GM19035 (cell line): Measurements from ENCODE around the gene CYP4F8.

Experiments used
- ATAC-seq: cut with Tn5 transposase; IDR thresholded peaks from one replicate; pipeline ENCODE4 v1.9.1; 2021; ENCODE audit not compliant: unreplicated experiment

CYP4F8 gene

DNA sequence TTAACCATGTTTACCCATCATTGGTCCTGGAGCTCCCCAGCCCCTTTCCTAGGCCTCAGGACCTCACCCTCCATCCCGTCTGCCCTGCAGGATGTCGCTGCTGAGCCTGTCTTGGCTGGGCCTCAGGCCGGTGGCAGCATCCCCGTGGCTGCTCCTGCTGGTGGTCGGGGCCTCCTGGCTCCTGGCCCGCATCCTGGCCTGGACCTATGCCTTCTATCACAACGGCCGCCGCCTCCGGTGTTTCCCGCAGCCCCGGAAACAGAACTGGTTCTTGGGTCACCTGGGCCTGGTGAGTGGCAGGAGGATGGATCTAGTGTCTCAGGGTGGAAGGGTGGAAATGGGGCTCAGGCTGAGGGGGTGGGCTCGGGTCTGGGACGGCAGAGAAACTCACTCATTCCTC is 508 bp downstream of the CYP4F8 start:
- ATAC-seq: no peak

DNA sequence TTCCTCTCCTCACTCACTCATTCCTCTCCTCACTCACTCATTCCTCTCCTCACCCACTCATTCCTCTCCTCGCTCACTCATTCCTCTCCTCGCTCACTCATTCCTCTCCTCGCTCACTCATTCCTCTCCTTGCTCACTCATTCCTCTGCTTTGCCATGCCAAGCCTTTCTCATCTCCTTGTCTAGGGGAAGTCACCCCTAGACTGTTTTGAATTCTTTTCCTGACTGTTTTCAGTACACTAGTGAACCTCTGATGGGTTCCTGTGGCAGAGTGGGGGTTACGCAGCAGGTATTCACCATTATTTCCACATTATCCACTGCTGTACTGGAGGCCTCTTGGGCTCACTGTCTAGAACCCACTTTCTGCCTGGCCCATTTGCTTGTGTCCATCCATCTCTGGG is 1.2 kb downstream of the CYP4F8 start:
- no peak for ATAC-seq

DNA sequence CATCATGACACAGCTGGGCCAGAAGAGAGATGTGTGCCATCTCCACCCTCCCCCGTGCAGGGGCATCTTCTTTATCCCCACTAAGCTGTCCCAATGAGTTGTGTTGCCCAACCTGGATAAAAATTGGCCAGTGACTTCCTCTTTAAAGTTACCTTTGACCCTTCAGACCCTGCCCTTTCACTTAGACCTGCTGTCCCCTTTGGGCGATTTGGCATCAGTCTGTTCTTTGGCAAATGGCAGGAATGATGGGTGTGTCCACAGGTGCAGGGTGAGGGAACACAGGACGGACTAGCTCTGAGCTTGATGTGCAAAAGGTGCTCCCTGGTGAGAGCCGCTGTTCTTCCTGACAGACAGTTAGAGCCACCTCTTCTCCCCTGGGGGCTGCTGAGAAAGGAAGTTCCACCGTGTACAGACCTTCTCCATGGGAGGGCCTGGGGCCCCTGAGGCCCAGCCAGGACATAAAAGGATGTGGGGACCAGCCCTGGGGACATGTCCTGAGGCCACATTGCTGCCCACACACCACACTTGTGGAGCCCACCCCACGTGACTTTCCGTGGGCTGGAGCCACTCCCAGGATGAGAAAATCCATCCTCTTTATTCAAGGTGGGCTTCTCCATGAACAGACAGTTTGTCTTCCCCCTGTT is 1.7 kb downstream of the CYP4F8 start:
- ATAC-seq: no peak

DNA sequence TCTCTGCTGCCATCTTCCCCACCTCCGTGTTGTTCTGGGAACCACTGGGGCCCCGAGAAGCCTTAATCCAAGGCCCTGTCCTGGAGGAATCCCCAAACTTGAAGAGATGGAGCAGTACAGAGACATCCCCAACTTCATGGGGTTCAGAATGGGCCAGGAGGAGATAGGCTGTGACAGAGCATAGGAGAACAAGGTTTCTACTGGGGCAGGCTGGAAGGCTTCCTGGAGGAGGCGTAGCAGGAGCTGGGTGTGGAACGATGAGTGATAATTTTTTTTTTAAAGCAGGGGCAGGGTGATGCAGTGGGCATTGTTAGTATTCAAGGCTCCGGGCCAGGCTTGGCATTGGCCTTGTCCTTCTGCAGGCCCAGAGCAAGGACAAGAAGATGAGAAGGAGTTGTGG is 3.3 kb downstream of the CYP4F8 start:
- ATAC-seq: no peak

DNA sequence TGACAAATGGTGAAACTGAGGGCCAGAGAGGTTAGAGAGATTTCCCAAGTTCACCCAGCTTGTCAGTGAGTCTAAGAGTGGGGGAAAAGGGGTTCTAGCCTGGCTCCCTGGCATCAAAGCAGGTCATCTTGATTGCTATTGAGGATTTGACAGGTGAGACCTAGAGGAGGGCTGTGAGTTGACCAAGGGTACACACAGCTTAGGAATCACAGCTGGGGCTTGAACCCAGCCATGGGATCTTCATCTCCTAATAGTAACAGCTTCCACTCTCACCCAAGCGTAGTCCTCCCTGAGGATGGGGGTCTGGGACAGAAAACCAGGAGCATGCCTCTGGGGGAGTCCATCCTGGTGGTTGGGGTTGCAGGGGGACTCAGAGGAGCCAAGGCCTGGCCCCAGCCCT is 6.8 kb downstream of the CYP4F8 start:
- ATAC-seq: no peak

DNA sequence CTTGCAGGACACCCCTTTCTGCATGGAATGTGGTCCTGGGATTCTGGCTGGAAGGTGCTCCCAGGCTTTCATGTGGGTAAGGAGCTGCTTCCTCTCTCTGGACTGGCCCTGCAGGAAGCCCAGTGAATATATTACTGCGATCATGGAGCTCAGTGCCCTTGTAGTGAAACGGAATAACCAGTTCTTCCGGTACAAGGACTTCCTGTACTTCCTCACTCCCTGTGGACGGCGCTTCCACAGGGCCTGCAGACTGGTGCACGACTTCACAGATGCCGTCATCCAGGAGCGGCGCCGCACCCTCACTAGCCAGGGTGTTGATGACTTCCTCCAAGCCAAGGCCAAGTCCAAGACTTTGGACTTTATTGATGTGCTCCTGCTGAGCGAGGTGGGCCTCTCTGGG is 8.0 kb downstream of the CYP4F8 start:
- no peak for ATAC-seq

DNA sequence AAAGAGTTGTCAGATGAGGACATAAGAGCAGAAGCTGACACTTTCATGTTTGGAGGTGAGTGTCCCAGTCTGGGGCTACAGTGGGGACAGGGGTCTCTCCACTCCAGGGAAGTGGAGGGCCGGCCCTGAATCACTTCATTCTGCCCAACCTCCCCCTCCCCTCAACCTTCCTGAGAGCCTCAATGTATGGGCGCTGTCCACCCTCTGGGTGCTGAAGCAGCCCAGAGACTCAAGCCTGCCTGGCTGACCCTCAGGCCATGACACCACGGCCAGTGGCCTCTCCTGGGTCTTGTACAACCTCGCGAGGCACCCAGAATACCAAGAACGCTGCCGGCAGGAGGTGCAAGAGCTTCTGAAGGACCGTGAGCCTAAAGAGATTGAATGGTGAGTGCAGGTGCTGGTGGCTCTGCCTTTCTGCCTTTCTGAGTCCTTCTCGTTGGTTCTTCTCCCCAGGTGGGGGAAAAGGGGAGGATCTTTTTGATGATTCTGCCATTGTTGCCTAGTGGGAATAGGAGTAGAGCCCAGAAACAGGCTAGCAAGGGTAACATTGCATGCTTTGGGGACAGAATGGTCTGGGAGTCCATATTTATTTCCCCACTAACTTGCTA is 8.8 kb downstream of the CYP4F8 start:
- ATAC-seq: no peak

DNA sequence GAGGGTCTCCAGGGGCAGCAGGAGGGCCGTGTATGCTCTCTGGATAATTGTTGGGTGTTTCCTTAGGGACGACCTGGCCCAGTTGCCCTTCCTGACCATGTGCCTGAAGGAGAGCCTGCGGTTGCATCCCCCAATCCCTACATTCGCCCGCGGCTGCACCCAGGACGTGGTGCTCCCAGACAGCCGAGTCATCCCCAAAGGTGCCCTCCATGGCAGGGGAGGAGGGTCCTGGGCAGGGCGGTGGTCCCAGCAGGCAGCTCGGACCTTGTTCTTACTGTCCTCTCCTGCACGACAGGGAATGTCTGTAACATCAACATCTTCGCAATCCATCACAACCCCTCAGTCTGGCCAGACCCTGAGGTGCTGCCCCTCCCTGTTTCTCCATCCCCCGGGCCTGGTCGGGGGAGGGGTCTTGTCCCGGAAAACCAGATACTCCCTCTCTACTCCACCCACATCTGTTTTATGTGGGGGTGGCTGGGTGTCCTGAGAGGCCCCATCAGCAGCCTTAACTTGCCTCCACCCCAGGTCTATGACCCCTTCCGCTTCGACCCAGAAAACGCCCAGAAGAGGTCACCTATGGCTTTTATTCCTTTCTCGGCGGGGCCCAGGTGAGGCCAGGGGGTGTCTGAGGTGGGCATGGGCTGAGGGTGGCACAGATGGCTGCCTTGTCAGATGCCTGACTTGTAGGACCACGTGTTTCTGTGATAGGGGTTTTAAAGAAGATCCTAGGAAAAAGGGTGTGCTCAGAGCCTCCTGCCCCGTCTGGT is 13.4 kb downstream of the CYP4F8 start:
- ATAC-seq: no peak

DNA sequence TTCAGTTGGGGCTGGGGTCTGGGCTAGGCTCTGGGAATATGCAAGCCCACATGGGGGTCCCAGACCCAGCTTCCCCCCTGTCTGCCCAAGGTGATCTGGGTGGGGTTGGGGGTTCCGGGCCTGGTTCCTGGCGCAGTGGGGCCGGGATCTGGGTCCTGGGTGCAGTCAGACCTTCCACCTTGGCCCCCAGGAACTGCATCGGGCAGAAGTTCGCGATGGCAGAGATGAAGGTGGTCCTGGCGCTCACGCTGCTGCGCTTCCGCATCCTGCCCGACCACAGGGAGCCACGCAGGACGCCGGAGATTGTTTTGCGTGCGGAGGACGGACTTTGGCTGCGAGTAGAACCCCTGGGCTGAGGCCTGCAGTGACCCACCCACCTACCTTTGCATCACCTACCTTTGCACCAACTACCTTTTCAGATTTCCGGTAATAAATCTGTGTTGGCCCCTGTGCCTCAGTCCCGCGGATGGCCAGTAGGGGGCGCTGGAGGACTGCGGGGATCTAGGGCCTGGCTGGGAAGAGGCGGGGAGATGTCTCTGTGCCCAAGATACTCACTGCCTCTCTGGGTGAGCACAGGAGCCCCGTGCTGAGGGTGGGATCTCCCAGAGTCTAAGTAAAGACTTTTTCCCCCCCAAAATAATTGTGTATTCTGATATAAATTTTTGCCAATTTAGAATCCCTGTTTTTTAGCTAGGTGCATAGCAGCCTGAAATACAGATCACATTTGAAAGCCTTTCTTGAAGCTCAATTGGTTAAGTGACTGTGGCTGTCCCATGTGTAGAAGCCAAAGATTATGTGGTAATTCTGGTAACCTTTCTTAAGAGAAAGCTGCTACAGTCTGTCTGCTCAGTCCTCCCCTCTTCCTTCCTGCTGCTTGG is 14.2 kb downstream of the CYP4F8 start:
- ATAC-seq: no peak

DNA sequence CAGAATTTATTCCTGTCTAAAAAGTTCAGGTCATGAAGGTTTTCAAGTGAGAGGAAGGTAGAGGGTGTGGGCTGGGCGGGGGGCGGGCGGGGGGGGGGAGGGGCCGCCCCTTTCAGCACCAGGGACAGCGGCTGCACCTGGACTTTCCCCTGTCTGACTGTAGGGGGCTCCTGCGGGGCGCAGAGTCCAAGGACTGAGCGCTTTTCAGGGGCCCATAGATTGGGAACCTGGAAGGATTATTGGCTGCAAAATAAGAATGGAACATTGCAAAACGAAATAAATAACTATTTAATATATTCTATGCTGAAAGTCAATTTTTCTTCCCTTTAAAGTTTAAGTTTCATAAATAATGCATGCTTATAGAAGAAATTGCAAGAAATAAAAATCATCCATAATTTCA is 16.8 kb downstream of the CYP4F8 start:
- ATAC-seq: no peak

DNA sequence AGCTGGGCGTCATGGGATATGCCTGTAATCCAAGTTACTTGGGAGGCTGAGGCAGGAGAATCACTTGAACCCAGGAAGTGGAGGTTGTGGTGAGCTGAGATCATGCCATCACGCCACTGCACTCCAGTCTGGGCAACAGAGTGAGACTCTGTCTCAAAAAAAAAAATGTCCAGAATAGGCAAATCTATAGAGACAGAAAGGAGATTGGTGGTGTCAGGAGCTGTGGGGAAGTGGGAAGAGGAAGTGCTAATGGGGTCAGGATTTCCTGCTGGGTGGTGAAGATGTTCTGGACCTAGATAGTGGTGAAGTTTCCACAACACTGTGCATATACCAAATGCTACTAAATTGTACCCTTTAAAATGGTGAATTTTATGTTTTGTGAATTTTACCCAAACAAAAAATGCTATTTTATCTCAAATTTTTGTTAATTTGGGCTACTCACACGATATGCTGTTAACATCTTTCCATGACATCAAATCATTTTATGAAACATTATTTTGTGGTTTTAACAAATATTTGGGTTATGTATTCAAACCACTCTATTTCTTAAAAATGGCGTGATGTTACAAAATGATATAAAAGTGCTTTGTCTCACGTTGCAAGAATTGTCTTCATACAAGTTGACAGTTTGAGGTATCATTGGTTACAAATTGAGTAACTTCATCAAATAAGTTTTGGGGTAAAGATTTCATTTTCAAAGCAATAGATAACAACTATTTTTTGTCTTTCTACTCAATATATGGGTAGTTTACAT is 18.2 kb downstream of the CYP4F8 start:
- no peak for ATAC-seq

DNA sequence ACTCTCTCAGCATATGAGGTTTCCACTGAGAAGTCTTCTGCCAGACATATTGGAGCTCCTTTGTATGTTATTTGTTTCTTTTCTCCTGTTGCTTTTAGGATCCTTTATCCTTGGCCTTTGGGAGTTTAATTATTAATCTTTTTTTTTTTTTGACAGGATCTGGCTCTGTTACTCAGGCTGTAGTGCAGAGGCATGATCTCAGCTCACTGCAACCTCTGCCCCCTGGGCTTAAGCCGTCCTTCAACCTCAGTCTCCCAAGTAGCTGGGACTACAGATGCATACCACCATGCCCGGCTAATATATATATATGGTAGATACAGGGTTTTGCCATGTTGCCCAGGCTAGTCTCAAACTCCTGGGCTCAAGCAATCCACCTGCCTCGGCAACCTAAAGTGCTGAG is 19.1 kb downstream of the CYP4F8 start:
- no peak for ATAC-seq

DNA sequence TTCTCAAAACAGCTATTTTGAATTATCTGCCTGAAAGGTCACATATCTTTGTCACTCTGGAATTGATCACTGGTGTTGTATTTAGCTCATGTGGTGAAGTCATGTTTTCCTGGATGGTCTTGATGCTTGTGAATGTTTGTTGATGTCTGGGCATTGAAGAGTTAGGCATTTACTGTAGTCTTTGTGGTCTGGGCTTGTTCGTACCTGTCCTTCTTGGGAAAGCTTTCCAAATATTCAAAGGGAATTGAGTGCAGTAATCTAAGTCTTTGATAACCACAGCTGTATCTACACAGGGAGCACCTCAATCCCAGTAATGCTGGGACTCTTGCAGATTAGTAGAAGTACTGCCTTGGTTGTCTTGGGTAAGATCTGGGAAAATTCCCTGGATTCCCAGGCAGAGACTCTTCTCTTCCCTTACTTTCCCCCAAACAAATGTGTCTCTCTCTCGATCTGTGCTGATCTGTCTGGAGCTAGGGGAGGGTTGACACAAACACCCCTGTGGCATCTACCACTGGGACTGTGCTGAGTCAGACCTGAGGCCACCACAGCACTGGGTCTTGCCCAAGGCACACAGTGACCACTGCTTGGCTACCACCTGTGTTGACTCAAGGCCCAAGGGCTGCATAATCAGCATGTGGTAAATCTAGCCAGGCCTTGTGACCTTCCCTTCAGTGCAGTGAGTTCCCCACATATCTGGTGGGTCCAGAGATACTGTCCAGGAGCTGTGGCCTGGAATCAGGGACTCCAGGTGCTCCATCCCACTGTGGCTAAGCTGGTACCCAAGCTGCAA is 20.2 kb downstream of the CYP4F8 start:
- no peak for ATAC-seq

DNA sequence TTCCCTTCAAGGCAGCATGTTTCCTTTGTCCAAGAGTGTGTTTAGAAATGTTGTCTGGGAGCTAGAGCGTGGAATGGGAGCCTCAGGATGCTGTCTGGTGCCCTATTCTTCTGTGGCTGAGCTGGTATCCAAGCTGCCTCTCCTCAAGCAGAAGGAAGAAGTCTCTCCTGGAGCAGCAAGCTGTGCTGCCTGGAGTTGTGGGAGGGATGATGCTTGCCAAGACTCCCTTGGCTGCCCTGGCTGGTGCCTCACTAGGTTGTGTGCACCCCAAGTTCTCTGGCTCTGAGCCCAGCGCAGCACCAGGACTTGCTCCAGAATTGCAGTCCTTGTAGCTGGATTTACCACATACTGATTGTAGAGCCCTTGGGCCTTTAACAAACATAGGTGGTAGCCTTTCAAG is 21.0 kb downstream of the CYP4F8 start:
- ATAC-seq: no peak

DNA sequence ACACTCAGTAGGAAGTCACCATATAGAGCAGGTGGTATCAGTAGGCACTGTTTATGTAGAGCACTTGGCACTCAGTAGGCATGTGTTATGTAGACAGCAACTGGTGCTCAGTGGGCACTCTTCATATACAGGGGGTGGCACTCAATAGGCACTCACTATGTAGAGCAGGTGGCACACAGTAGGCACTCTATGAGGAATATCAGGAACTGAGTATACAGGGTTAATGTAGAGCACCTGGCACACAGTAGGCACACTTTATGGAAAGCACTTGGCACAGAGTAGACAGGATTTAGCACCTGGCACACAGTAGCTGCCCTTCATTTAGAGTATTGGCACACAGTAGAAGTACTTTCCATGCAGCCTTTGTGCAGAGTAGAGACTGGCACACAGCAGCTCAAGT is 24.6 kb downstream of the CYP4F8 start:
- no peak for ATAC-seq

DNA sequence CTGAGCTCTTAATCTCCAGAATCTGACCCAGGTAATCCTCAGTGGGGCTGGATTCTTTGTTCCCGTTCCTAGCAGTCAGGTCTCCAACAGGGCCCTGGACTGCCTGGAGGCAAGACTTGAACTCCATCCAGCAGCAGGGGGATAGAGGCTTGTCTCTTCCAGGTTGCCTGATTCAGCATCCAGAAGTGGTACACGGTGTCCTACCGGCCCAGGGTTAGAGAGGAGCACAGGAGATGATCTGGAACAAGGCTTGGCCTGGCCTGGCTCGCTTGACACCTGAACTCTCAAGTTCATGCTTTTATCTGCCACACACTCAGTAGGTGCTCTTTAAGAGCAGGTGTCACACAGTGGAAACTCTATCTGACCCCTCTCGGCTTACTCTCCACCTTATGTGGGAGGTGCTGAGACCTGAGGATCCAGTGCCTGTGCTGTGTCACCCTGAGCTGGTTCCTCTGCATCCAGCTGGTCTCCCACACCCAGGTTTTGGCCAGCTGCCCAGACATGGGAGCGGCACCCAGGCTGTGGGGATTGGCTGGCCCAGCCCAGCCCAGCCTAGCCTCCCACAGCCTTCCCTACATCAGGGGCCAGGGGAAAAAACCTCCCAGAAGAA is 25.4 kb downstream of the CYP4F8 start, which contains the start of gene CYP4F3:
CYP4F3 (plus strand) TSS at position 604 of the 610 bp plus-strand sequence. CDS start 519 bp downstream, outside the sequence.
- no peak for ATAC-seq

DNA sequence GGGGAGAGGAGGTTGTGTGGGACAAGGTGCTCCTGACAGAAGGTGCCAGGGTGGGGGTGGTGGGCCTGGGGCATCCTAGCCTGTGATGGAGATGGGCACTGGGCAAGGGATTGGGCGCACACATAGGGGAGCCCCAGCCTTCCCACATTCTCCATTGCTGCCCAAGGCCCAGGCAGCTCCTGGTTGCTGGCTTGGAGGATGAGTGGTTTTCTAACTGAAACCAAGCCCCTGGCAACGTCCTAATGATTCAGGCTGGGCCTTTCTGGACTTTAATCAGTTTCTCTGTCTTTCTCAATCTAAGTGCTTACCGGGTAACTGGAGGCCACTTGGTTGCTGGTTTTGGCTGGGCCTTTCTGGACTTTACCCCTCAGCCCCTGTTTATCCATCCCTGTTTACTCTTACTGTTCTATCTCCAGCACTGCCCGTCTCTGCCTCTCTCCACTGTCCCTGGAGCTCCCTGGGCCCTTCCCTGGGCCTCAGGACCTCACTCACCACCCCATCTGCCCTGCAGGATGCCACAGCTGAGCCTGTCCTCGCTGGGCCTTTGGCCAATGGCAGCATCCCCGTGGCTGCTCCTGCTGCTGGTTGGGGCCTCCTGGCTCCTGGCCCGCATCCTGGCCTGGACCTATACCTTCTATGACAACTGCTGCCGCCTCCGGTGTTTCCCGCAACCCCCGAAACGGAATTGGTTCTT is 26.0 kb downstream of the CYP4F8 start:
- no peak for ATAC-seq

DNA sequence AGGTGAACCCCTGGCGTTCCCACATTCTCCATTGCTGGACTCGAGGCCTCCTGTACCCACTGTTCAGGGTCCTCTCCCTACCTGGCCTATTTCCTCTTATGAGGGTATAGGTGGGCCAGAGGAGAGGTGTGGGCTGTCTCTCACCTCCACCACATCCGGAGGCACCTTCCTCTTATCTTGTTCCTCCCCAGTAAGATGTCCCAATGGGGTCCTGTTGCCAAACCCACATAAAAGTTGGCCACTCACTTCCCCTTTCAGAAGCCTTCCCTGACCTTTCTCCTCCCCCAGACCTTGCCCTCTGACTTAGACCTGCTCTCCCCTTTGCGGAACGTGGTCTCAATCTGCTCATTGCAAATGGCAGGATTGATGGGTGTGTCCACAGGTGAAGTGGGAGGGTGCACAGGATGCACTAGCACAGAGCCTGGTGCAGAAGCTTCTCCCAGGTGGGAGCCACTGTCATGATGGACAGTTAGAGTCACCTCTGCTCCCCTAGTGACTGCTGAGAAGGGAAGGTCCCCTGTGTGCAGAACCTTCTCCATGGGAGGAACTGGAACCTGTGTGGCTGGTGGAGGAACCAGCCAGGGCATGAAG is 27.0 kb downstream of the CYP4F8 start:
- no peak for ATAC-seq
